CD14-positive monocyte (primary cell): Measurements from ENCODE around the gene SLC13A3. TPM values are rescaled to one million over a fixed set of nuclear protein-coding genes. Genes with fewer than 3 reads are reported as not detected.

ENCODE experiments used
- DNase-seq, 3 donors: peaks; one replicate each; pipeline ENCODE4 v3.0.0-alpha.2; 2011 to 2022
- H2AFZ ChIP-seq: 2 replicates; pipeline ENCODE4 v1.6.0; 2012; ENCODE audit warnings: mild to moderate bottlenecking, low read depth, low read length, inconsistent platforms; ENCODE audit not compliant: insufficient read depth, poor library complexity, severe bottlenecking
- H3K27ac ChIP-seq, 2 donors: 1 replicate in 1 of 2; 2 replicates in 1 of 2; pipeline ENCODE4 v1.5.1; 2012 to 2013; ENCODE audit warnings: low read length in 2 of 2, control low read depth in 1 of 2, inconsistent platforms in 1 of 2, low read depth in 1 of 2, mild to moderate bottlenecking in 1 of 2
- H3K27me3 ChIP-seq, 2 donors: one replicate each; pipeline versions ENCODE4 v1.6.0 to v1.6.1; 2011 to 2013; ENCODE audit warnings: low read length in 2 of 2; ENCODE audit not compliant: control insufficient read depth in 2 of 2, insufficient read depth in 2 of 2
- H3K36me3 ChIP-seq, 2 donors: replicated peaks in 1 of 2; 1 replicate in 1 of 2; 2 replicates in 1 of 2; pipeline versions ENCODE4 v1.5.1 to v1.6.1; 2012 to 2013; ENCODE audit warnings: low read length in 2 of 2, control low read depth in 1 of 2, inconsistent platforms in 1 of 2, mild to moderate bottlenecking in 1 of 2; ENCODE audit not compliant: insufficient read depth in 2 of 2, control insufficient read depth in 1 of 2
- H3K4me1 ChIP-seq, 2 donors: 1 replicate in 1 of 2; 2 replicates in 1 of 2; pipeline versions ENCODE4 v1.5.1 to v1.6.1; 2012 to 2013; ENCODE audit warnings: low read length in 2 of 2, control low read depth in 1 of 2, inconsistent platforms in 1 of 2, mild to moderate bottlenecking in 1 of 2, moderate library complexity in 1 of 2; ENCODE audit not compliant: insufficient read depth in 2 of 2, control insufficient read depth in 1 of 2
- H3K4me2 ChIP-seq: replicated peaks from 2 replicates; pipeline ENCODE3; 2012; ENCODE audit warnings: low read length, moderate library complexity, mild to moderate bottlenecking; ENCODE audit not compliant: poor library complexity, severe bottlenecking; ENCODE audit errors: extremely low read depth
- H3K4me3 ChIP-seq, 3 experiments: fragments of 200-600 bp in 1 of 3; sonication (generic) in 1 of 3; replicated peaks in 1 of 3; 1 replicate in 2 of 3; 2 replicates in 1 of 3; pipeline ENCODE4 v1.5.1; 2011 to 2013; ENCODE audit warnings: low read length in 3 of 3, mild to moderate bottlenecking in 3 of 3, control low read depth in 2 of 3, low read depth in 2 of 3, inconsistent platforms in 1 of 3, moderate library complexity in 1 of 3
- H3K79me2 ChIP-seq: 2 replicates; pipeline ENCODE4 v1.6.0; 2012; ENCODE audit warnings: mild to moderate bottlenecking, control low read depth, inconsistent platforms, low read length, moderate library complexity; ENCODE audit not compliant: insufficient read depth
- H3K9ac ChIP-seq: 2 replicates; pipeline ENCODE4 v1.6.0; 2017; ENCODE audit warnings: low read length, mild to moderate bottlenecking; ENCODE audit not compliant: insufficient read depth, poor library complexity, severe bottlenecking
- H3K9me3 ChIP-seq, 2 donors: replicated peaks in 1 of 2; 1 replicate in 1 of 2; 2 replicates in 1 of 2; pipeline versions ENCODE4 v1.5.1 to v1.6.1; 2012 to 2013; ENCODE audit warnings: low read length in 2 of 2, control low read depth in 1 of 2; ENCODE audit not compliant: control insufficient read depth in 1 of 2, insufficient read depth in 1 of 2
- H4K20me1 ChIP-seq: 2 replicates; pipeline ENCODE4 v1.6.0; 2012; ENCODE audit warnings: mild to moderate bottlenecking, low read length, control low read depth, moderate library complexity; ENCODE audit not compliant: insufficient read depth
- H3K27ac Mint-ChIP-seq, 7 donors: one replicate each; pipeline ENCODE4 v1.8.0; 2020; ENCODE audit warnings: mild to moderate bottlenecking in 7 of 7, mixed read lengths in 7 of 7, moderate library complexity in 6 of 7, inconsistent platforms in 2 of 7
- H3K27me3 Mint-ChIP-seq, 3 donors: one replicate each; pipeline ENCODE4 v1.8.0; 2021 to 2022; ENCODE audit warnings: low read depth in 3 of 3, mild to moderate bottlenecking in 3 of 3, mixed read lengths in 3 of 3, moderate library complexity in 3 of 3, inconsistent platforms in 1 of 3
- H3K36me3 Mint-ChIP-seq, 2 donors: one replicate each; pipeline ENCODE4 v1.8.0; 2020; ENCODE audit warnings: mixed read lengths in 2 of 2, inconsistent platforms in 1 of 2, mild to moderate bottlenecking in 1 of 2
- H3K4me1 Mint-ChIP-seq: one replicate; pipeline ENCODE4 v1.8.0; 2020; ENCODE audit warnings: mild to moderate bottlenecking, mixed read lengths
- H3K4me3 Mint-ChIP-seq, 2 donors: one replicate each; pipeline ENCODE4 v1.8.0; 2020; ENCODE audit warnings: mild to moderate bottlenecking in 2 of 2, mixed read lengths in 2 of 2, moderate library complexity in 1 of 2
- H3K9me3 Mint-ChIP-seq, 7 donors: one replicate each; pipeline ENCODE4 v1.8.0; 2020 to 2022; ENCODE audit warnings: mixed read lengths in 7 of 7, mild to moderate bottlenecking in 6 of 7, moderate library complexity in 6 of 7, inconsistent platforms in 2 of 7
- WGBS: methylation state at CpG from one replicate; pipeline ENCODE4 v1.1.5; 2013; ENCODE audit warnings: missing lambda C conversion rate; ENCODE audit not compliant: insufficient coverage; 5-methylcytosine and 5-hydroxymethylcytosine counted together
- intact Hi-C, 2 donors: fragments of 100-400 bp; cut with micrococcal nuclease; formaldehyde crosslinking; loops; one replicate each; pipeline versions ENCODE4 v1.15.0 to v1.15.1; 2023
- polyA plus RNA-seq, 3 donors: library from polyadenylated mRNA; depleted of rRNA in 1 of 3; unstranded in 2 of 3; stranded (reverse) in 1 of 3; fragments of 300-500 nt in 2 of 3; fragments of >200 nt in 1 of 3; fragmentation: Illumina TruSeq in 2 of 3; gene quantifications; 1 replicate in 2 of 3; 2 replicates in 1 of 3; pipeline ENCODE4 v1.2.3, GENCODE V29; 2012 to 2021
- TF ChIP-seq, protein P1 (sequence below): fragments of 200-600 bp; IDR thresholded peaks from one replicate; pipeline ENCODE4 v1.8.0; 2022; ENCODE audit warnings: antibody characterized with exemption, mild to moderate bottlenecking

SLC13A3 gene
- polyA plus RNA-seq, 3 donors: 0.04 TPM; not detected in 2

DNA sequence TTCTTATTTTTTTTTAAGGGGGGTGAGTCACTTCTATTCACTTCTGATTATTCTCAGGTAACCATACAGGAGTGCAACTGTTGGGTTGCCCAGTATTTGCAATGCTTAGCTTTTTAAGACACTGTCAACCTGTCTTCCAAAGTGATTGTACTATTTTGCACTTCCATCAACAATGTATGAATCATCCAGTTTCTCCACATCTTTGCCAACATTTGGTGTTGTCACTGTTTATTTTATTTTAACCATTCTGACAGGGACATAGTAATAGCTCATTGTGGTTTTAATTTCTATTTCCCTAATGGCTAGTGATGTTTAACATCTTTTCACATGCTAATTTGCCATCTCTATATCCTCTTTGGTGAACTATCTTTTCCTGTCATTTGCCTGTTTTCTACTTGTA is 1.4 kb upstream of the SLC13A3 start:
- peaks cover 3 to 4% of the 10 kb centered on the region in 2 donors for H3K36me3 Mint-ChIP-seq
- no peak overlapping the region for H3K9ac ChIP-seq
- no peaks in the 10 kb centered on the region for H3K4me1 Mint-ChIP-seq
- H4K20me1 ChIP-seq: no peaks in the 10 kb centered on the region
- peaks cover 0 to 6% (median 3%) of the 10 kb centered on the region in 7 donors for H3K9me3 Mint-ChIP-seq
- intact Hi-C loops: no loop called here
- H3K4me3 Mint-ChIP-seq: no peak overlapping the region
- no peak overlapping the region for H3K4me2 ChIP-seq
- no peak overlapping the region for H3K4me3 ChIP-seq
- H3K36me3 ChIP-seq: no peaks in the 10 kb centered on the region
- peaks cover 30 to 52% of the 10 kb centered on the region in 2 donors for H3K27me3 ChIP-seq
- DNase-seq: no peak
- TF ChIP-seq, protein P1, sequence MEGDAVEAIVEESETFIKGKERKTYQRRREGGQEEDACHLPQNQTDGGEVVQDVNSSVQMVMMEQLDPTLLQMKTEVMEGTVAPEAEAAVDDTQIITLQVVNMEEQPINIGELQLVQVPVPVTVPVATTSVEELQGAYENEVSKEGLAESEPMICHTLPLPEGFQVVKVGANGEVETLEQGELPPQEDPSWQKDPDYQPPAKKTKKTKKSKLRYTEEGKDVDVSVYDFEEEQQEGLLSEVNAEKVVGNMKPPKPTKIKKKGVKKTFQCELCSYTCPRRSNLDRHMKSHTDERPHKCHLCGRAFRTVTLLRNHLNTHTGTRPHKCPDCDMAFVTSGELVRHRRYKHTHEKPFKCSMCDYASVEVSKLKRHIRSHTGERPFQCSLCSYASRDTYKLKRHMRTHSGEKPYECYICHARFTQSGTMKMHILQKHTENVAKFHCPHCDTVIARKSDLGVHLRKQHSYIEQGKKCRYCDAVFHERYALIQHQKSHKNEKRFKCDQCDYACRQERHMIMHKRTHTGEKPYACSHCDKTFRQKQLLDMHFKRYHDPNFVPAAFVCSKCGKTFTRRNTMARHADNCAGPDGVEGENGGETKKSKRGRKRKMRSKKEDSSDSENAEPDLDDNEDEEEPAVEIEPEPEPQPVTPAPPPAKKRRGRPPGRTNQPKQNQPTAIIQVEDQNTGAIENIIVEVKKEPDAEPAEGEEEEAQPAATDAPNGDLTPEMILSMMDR: no peak
- no peaks in the 10 kb centered on the region for H3K79me2 ChIP-seq
- peaks cover 0 to 8% of the 10 kb centered on the region in 2 donors for H3K9me3 ChIP-seq
- no peak overlapping the region for H3K27ac ChIP-seq
- peaks cover 32 to 54% (median 43%) of the 10 kb centered on the region in 3 donors for H3K27me3 Mint-ChIP-seq
- H2AFZ ChIP-seq: no peak overlapping the region
- no peaks in the 10 kb centered on the region for H3K4me1 ChIP-seq
- H3K27ac Mint-ChIP-seq: no peak overlapping the region

DNA sequence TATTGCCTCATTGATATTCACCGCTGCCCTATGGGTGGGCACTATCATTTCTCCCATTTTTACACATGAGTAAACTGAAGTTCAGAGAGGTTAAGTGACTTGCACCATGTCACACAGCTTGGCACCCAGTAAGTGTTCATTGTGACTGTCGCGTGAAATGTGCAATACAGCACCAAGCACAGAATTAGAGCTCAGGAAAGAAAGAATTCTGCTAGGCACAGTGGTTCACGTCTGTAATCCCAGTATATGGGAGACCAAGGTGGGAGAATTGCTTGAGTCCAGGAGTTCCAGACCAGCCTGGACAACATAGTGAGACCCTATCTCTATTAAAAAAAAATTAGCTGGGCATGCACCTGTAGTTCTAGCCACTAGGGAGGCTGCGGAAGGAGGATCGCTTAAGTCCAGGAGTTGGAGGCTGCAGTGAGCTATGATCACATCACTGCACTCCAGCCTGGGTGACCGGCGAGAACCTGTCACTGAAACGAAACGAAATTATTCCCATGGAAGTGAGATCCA is 626 bp downstream of the SLC13A3 start:
- no peaks in the 10 kb centered on the region for H3K4me1 ChIP-seq
- no peaks in the 10 kb centered on the region for H3K4me1 Mint-ChIP-seq
- H3K9me3 ChIP-seq: peaks cover 0 to 8% of the 10 kb centered on the region in 2 donors
- H3K27me3 Mint-ChIP-seq: peaks cover 32 to 58% (median 47%) of the 10 kb centered on the region in 3 donors
- no peak for DNase-seq
- TF ChIP-seq, protein P1: no peak
- no peaks in the 10 kb centered on the region for H3K36me3 ChIP-seq
- no peak overlapping the region for H3K9ac ChIP-seq
- no peak overlapping the region for H3K4me3 ChIP-seq
- H3K36me3 Mint-ChIP-seq: peaks cover 3 to 4% of the 10 kb centered on the region in 2 donors
- peak overlapping the region in 1 of 2 donors; percentile 84 for H3K4me3 Mint-ChIP-seq
- H3K79me2 ChIP-seq: no peaks in the 10 kb centered on the region
- peaks cover 30 to 52% of the 10 kb centered on the region in 2 donors for H3K27me3 ChIP-seq
- H3K9me3 Mint-ChIP-seq: peaks cover 0 to 6% (median 1%) of the 10 kb centered on the region in 7 donors
- no peaks in the 10 kb centered on the region for H4K20me1 ChIP-seq
- H3K27ac ChIP-seq: no peak overlapping the region
- no peak overlapping the region for H2AFZ ChIP-seq
- no peak overlapping the region for H3K4me2 ChIP-seq
- intact Hi-C loops: no loop called here
- WGBS: 78% methylated on average over 8 of the region's 10 CpGs
- no peak overlapping the region for H3K27ac Mint-ChIP-seq
